ENCODE data around the gene AZU1.
"Not testable (repeated sequence)": the region's sequence is repeated elsewhere in the genome, so short reads cannot be mapped to it uniquely, and the experiment has no call there.

Gene AZU1

DNA sequence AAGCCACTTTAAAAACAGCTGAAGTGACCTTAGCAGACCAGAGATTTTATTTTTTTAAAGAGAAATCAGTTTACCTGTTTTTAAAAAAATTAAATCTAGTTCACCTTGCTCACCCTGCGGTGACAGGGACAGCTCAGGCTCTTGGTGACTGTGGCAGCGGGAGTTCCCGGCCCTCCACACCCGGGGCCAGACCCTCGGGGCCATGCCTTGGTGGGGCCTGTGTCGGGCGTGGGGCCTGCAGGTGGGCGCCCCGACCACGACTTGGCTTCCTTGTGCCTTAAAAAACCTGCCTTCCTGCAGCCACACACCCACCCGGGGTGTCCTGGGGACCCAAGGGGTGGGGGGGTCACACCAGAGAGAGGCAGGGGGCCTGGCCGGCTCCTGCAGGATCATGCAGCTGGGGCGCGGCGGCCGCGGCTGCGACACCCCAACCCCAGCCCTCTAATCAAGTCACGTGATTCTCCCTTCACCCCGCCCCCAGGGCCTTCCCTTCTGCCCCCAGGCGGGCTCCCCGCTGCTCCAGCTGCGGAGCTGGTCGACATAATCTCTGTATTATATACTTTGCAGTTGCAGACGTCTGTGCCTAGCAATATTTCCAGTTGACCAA lies 16.7 kb upstream of the AZU1 start:
- no peak for DNase-seq

DNA sequence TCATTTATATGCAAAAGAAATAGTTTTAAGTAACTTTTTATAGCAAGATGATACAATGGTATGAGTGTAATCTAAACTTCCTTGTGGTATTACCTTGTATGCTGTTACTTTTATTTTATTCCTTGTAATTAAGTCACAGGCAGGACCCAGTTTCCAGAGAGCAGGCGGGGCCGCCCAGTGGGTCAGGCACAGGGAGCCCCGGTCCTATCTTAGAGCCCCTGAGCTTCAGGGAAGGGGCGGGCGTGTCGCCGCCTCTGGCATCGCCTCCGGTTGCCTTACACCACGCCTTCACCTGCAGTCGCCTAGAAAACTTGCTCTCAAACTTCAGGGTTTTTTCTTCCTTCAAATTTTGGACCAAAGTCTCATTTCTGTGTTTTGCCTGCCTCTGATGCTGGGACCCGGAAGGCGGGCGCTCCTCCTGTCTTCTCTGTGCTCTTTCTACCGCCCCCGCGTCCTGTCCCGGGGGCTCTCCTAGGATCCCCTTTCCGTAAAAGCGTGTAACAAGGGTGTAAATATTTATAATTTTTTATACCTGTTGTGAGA lies 16.1 kb upstream of the AZU1 start:
- DNase-seq: no peak

- no peak for DNase-seq
Measured at GRCh38 chr19:812049-812746, 15.4 kb upstream of the AZU1 start.

DNA sequence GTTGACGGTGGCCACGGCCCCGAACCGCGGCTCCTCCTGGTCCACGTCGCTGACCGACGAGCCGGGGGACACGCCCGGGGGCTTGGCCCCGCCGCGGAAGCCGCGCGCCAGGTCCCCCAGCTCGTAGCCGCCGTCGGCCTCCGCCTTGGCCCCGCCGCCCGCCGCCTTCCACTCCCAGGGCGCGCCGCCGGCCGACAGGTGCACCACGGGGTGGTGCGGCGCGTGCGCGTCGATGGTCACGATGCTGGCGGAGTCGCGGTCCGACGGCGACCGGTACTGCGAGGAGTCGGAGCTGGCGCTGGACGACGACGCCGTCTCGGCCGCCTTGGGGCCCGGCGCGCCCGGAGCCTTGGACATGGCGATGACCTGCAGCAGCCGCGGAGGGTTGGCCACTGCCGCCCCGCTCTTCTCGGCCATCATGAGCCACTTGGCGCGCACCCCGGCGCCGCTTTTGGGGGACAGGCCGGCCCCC lies 14.9 kb upstream of the AZU1 start:
- no peak for DNase-seq

GRCh38 chr19:813219-814151 lies 14.2 kb upstream of the AZU1 start:
- DNase-seq: no peak

- DNase-seq: no peak
Measured at GRCh38 chr19:814152-815078, 13.2 kb upstream of the AZU1 start.

DNA sequence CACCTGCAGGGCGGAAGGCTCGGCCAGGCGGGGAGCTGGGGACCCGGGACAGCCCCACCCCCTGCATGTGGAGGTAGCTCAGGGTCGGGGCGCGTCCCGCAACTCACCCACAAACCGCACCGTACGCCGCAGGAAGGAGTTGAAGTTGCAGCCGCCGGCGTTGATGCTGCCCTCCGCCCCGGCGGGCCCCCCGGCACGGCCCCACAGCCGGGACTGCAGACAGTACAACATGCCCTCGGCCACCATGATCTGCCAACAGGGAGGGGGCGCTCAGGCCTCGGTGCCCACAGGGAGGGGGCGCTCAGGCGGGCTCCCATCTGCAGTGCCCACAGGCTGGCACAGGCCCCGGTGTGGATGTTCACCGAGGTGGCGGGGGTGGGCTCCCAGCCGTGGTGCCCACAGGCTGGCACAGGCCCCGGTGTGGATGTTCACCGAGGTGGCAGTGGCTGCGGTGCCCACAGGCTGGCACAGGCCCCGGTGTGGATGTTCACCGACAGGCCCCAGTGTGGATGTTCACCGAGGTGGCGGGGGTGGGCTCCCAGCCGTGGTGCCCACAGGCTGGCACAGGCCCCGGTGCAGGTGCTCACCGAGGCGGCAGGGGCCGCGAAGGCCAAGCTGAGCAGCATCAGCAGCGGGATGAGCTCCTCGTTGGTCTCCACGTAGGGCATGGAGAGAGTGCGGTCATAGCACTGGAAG lies 12.4 kb upstream of the AZU1 start:
- no peak for DNase-seq

GRCh38 chr19:815775-816499 lies 11.7 kb upstream of the AZU1 start:
- no peak for DNase-seq

GRCh38 chr19:816500-816857 lies 11.2 kb upstream of the AZU1 start:
- DNase-seq: no peak

GRCh38 chr19:820212-820611 lies 7.4 kb upstream of the AZU1 start:
- not testable (repeated sequence) for DNase-seq

GRCh38 chr19:821231-821824 lies 6.3 kb upstream of the AZU1 start:
- no peak for DNase-seq

DNA sequence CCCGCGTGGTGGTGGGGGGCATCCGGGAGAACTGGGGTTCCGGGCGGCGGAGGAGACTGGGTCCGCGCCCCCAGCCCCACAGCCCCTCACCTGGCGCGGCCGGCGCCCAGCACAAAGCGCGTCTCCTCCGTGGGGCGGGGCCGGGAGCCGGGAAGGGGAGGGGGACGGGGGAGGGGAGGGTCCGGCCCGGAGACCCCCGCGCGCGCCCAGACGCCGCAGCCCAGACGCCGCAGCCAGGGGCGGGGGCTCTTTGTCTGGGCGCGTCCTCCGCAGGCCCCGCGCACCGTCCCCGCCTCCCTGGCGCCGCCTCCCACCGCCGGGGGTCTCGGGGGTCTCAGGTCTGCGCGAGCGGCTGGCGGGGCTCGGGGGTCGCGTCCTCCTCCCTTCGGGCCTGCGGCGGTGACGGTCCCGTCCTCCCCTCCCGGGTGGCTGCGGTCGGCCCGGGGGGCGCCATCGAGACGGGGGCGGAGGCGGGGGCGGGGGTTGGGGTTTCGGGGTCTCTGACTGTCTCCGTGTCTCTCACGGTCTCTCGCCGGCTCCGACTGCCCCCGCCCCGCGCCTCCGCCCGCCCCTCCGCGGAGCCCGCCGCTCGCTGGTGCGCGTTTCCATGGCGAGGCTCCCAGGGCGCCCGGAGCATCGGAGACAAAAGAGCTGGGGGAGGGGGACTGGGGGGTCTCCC lies 5.7 kb upstream of the AZU1 start, which contains the start of gene PLPPR3:
Gene PLPPR3, minus strand, starts transcription at position 131 of the 679 bp plus-strand sequence. CDS start 396 bp downstream, outside the sequence.
- DNase-seq: no peak

DNA sequence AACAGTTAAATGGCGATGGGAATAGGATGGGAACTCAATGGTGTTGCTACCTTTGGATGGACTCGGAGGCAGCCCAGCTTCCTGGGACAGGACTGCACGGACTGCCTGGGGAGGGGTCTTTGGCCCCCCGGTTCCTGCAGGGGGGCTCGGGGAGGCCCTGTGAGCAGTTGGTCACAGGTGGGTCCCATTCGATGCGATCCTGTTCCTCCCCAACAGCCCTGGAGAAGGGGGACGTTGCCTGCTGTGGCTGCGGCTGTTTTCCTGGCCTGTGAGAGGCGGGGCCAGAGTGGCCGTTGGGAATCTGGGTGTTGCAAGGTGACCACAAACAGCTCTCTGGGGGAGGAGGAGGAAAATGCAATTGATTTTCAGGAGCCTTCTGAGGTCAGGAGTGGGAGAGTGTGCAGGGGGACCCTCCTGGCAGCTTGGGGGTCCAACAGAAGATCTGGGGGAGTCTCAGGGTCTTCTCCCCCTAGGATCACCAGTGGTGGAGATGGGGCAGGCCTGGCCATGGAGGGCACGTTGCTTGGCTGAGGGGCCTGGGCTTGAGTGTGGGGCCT lies 4.0 kb upstream of the AZU1 start:
- DNase-seq: no peak

DNA sequence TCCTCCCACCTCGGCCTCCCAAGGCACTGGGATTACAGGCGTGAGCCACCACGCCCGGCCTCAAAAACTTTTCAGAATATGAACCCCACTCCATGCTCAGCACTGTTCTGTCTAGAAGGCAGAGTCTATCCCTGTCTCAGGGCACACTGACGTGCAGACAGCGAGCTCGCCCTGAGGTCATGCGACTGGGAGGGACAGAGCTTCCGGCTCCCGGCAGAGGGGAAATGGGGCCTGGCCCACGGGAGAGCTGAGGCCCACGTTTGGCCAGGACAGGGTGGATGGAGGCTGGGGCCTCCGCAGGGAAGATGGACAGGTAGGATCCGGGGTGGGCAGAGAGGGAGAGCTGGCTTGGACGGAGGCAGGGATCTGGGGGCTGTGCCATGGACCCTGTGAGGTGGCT lies 2.8 kb upstream of the AZU1 start:
- no peak for DNase-seq

- DNase-seq: no peak
Measured at GRCh38 chr19:825897-826644, 1.6 kb upstream of the AZU1 start.

GRCh38 chr19:827314-827709 lies 325 bp upstream of the AZU1 start:
- DNase-seq: no peak

DNA sequence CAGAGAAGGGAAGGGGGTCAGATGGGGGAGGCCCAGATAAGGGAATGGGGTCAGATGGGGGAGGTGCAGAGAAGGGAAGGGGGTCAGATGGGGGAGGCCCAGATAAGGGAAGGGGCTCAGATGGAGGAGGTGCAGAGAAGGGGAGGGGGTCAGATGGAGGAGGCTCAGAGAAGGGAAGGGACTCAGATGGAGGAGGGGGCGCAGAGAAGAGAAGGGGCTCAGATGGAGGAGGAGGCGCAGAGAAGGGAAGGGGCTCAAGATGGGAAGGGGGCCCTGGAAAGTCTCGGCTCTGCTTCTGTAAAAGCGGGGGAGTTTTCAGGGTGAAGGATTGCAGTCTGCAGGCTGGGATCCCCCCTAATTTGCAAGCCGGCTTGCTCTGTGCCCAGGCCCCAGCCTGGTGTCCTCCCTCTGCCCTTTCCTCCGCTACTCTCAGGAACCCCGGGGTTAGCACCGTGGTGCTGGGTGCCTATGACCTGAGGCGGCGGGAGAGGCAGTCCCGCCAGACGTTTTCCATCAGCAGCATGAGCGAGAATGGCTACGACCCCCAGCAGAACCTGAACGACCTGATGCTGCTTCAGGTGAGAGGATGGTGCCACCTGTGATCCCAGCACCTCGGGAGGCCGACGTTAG lies 1.6 kb downstream of the AZU1 start:
- no peak for DNase-seq

All from CD4-positive, alpha-beta T cell treated with Interleukin-12 subunit alpha and Interleukin-12 subunit beta, for 1 hour (primary cell).